PFSK-1 (cell line): ENCODE data around the gene TNS1.

Source experiments
- FOXP2 ChIP-seq: optimal IDR thresholded peaks from 2 replicates; pipeline ENCODE3; 2011; ENCODE audit warnings: borderline replicate concordance, control low read depth, inconsistent platforms; ENCODE audit not compliant: insufficient read depth; ENCODE audit errors: extremely low read length, extremely low read depth
- POLR2AphosphoS5 ChIP-seq: IDR thresholded peaks from 2 replicates; pipeline ENCODE4 v1.6.1; 2012; ENCODE audit warnings: low read depth, mild to moderate bottlenecking, control low read depth, low read length, moderate library complexity
- REST ChIP-seq, 2 experiments: IDR thresholded peaks; 2 replicates each; pipeline versions ENCODE4 v1.6.1 to v1.8.0; 2011 to 2012; ENCODE audit warnings: low read depth in 2 of 2, low read length in 2 of 2, control low read depth in 1 of 2, inconsistent platforms in 1 of 2, mild to moderate bottlenecking in 1 of 2, moderate library complexity in 1 of 2; ENCODE audit not compliant: insufficient read depth in 1 of 2
- SIN3A ChIP-seq: IDR thresholded peaks from 2 replicates; pipeline ENCODE4 v1.6.1; 2012; ENCODE audit warnings: mild to moderate bottlenecking, low read length, moderate library complexity, borderline replicate concordance; ENCODE audit not compliant: insufficient read depth
- TAF1 ChIP-seq: IDR thresholded peaks from 2 replicates; pipeline ENCODE4 v1.6.1; 2012; ENCODE audit warnings: low read length, control low read depth, borderline replicate concordance; ENCODE audit not compliant: insufficient read depth

The TNS1 gene

GRCh38 chr2:218020281-218020680 is 17.5 kb upstream of the TNS1 start:
- TF ChIP-seq SIN3A = no peak

- TF ChIP-seq TAF1 (no peak), FOXP2 (no peak), SIN3A (no peak), REST (IDR thresholded peaks at IDR 0.05; ENCODE audit: insufficient read depth in 1 of 2, low read depth in 2 of 2, low read length in 2 of 2) (no peak), POLR2AphosphoS5 (no peak)
Observed at GRCh38 chr2:218019411-218020060, 16.7 kb upstream of the TNS1 start.

- no peak for TF ChIP-seq FOXP2
- no peak for TF ChIP-seq REST (IDR thresholded peaks at IDR 0.05; ENCODE audit: insufficient read depth in 1 of 2, low read depth in 2 of 2, low read length in 2 of 2)
- no peak for TF ChIP-seq TAF1
- TF ChIP-seq POLR2AphosphoS5 = no peak
- TF ChIP-seq SIN3A = no peak
Observed at GRCh38 chr2:218017211-218018053, 14.6 kb upstream of the TNS1 start.

- TF ChIP-seq TAF1 = no peak
- TF ChIP-seq SIN3A = no peak
- no peak for TF ChIP-seq REST (IDR thresholded peaks at IDR 0.05; ENCODE audit: insufficient read depth in 1 of 2, low read depth in 2 of 2, low read length in 2 of 2)
- no peak for TF ChIP-seq POLR2AphosphoS5
- TF ChIP-seq FOXP2 = no peak
Observed at GRCh38 chr2:218016810-218017209, 14.0 kb upstream of the TNS1 start.

GRCh38 chr2:218015586-218016521 is 13.1 kb upstream of the TNS1 start:
- no peak for TF ChIP-seq TAF1
- TF ChIP-seq POLR2AphosphoS5 = no peak
- no peak for TF ChIP-seq FOXP2
- no peak for TF ChIP-seq REST (IDR thresholded peaks at IDR 0.05; ENCODE audit: insufficient read depth in 1 of 2, low read depth in 2 of 2, low read length in 2 of 2)
- TF ChIP-seq SIN3A = no peak
